Aorta (tissue), 5 donors: ENCODE results near the gene TECTA. TPM values are rescaled to one million over a fixed set of nuclear protein-coding genes. Genes with fewer than 3 reads are reported as not detected.

Source experiments
- ATAC-seq: fragments of 200-7000 bp; cut with Tn5 transposase; one replicate; pipeline ENCODE4 v1.9.1; 2022; ENCODE audit warnings: moderate library complexity; ENCODE audit not compliant: low FRiP score
- DNase-seq, 2 donors: peaks; one replicate each; pipeline ENCODE4 v3.0.0-alpha.2; 2020
- H3K27ac ChIP-seq, 2 donors: one replicate each; pipeline ENCODE4 v1.5.1; 2013; ENCODE audit warnings: low read length in 2 of 2, mild to moderate bottlenecking in 2 of 2, moderate library complexity in 2 of 2, control low read depth in 1 of 2, inconsistent platforms in 1 of 2, low read depth in 1 of 2
- H3K27me3 ChIP-seq, 2 donors: one replicate each; pipeline ENCODE4 v1.6.1; 2013; ENCODE audit warnings: control low read depth in 1 of 2, low read length in 1 of 2, mild to moderate bottlenecking in 1 of 2, moderate library complexity in 1 of 2; ENCODE audit not compliant: insufficient read depth in 2 of 2, control insufficient read depth in 1 of 2
- H3K36me3 ChIP-seq, 2 donors: one replicate each; pipeline ENCODE4 v1.6.1; 2013; ENCODE audit warnings: control low read depth in 1 of 2, low read length in 1 of 2, mild to moderate bottlenecking in 1 of 2; ENCODE audit not compliant: insufficient read depth in 2 of 2, control insufficient read depth in 1 of 2
- H3K4me1 ChIP-seq, 2 donors: one replicate each; pipeline ENCODE4 v1.6.1; 2013; ENCODE audit warnings: low read length in 2 of 2, control low read depth in 1 of 2, mild to moderate bottlenecking in 1 of 2, moderate library complexity in 1 of 2; ENCODE audit not compliant: insufficient read depth in 2 of 2, control insufficient read depth in 1 of 2
- H3K4me3 ChIP-seq, 2 donors: one replicate each; pipeline ENCODE4 v1.5.1; 2013; ENCODE audit warnings: low read length in 2 of 2, control low read depth in 1 of 2, mild to moderate bottlenecking in 1 of 2
- H3K9me3 ChIP-seq: one replicate; pipeline ENCODE4 v1.6.1; 2013; ENCODE audit warnings: mild to moderate bottlenecking, low read length; ENCODE audit not compliant: control insufficient read depth
- WGBS, 2 donors: extraction: QIAGEN DNeasy Blood & Tissue Kit; methylation state at CpG; one replicate each; pipeline ENCODE4 v1.1.7; 2013; 5-methylcytosine and 5-hydroxymethylcytosine counted together
- intact Hi-C, 2 donors: fragments of 100-400 bp; cut with DNase I; formaldehyde crosslinking; loops; one replicate each; pipeline versions ENCODE4 v1.14.2 to v1.15.0; 2022
- polyA plus RNA-seq, 2 donors: library from polyadenylated mRNA; stranded (reverse); fragments of 200-250 nt; gene quantifications; one replicate each; pipeline ENCODE4 v1.2.3, GENCODE V29; 2013
- total RNA-seq, 2 donors: library from RNA; stranded (reverse); fragmentation: NEBNext Ultra II Directional; extraction: Animal tissue kit (Norgen Biotek cat#: 25700); gene quantifications; one replicate each; pipeline ENCODE4 v1.2.1, GENCODE V29; 2021
- donor health status: healthy with polysubstance abuse.
- donor health status: Bipolar disorder and iron deficiency.
- donor health status: DM: no; HTN: no; CAD: no.
- donor health status: DM: no; HTN: no; CAD: no.
- donor health status: DM: yes; HTN: yes; CAD: no.

The TECTA gene
- total and polyA plus RNA-seq, 4 donors = 0.63 to 0.95 (median 0.75) TPM; not detected in 1

DNA sequence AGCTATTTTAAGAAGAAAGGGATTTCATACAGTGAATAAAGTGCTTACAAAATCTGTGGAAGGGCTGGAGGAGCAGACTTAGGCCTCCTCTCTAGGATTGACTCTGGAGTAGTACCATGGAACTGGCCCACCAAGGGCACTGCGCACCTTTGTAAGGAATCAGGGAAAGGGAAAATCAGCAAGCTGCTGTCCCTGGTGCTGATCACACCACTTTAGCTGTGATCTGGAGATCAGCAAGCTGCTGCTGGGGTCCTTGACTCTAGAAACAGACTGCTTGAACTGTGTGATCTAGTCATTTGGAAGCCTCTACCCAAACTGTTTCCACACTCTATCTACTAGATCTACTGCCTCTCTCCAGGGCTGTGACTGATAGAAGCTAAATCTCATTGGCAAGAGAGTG, 18.4 kb upstream of the TECTA start:
- no peaks in the 10 kb centered on the region for H3K27me3 ChIP-seq
- 79 to 86% methylated on average over 1 of the region's 1 CpG for WGBS, 2 donors
- H3K36me3 ChIP-seq = peaks cover 0 to 4% of the 10 kb centered on the region in 2 donors
- H3K4me1 ChIP-seq = no peaks in the 10 kb centered on the region
- H3K9me3 ChIP-seq = no peaks in the 10 kb centered on the region
- H3K27ac ChIP-seq = no peak overlapping the region
- ATAC-seq = no peak
- no peak overlapping the region for H3K4me3 ChIP-seq
- intact Hi-C loops = no loop called here
- DNase-seq = no peak

DNA sequence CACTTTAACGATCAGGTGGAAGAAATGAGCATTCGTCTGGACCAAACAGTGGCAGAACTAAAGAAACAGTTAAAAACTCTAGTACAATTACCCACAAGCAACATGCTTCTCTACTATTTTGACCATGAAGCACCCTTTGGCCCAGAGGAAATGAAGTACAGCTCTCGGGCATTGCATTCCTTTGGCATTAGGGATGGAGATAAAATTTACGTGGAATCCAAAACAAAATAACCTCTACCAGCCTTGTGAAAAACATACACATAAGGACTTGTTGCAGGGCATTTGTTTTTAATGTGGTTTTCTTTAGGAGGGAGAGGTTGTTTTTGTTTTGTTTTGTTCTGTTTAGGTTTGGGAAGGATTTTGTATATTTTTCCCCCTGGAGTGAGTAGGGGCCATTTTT, 14.2 kb upstream of the TECTA start:
- Histone ChIP-seq H3K4me3 (no peak overlapping the region), H3K36me3 (peaks cover 0 to 2% of the 10 kb centered on the region in 2 donors), H3K27ac (no peak overlapping the region), H3K4me1 (no peaks in the 10 kb centered on the region), H3K9me3 (no peaks in the 10 kb centered on the region), H3K27me3 (no peaks in the 10 kb centered on the region)
- intact Hi-C loops = no loop called here
- DNase-seq = no peak
- 41 to 43% methylated on average over 4 of the region's 4 CpGs for WGBS, 2 donors
- ATAC-seq = no peak

DNA sequence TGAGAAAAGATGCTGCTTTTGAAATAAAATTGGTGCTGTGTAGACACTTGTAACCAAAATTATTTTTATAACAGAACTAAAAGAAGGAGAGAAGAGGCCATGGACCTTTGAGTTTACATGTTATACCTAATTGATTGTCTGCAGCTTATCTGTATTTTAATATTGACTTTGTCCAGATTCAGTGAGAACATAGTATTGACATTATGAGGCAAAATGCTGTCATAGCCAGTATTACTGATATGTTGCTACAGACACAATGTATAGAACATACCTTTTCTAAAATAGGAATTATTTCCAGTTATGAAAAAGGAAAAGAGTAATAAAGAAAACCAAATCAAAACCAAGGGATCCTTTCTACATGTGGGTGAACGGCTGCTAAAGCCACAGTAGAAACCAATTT, 11.5 kb upstream of the TECTA start:
- H3K9me3 ChIP-seq = no peaks in the 10 kb centered on the region
- 94 to 98% methylated on average over 1 of the region's 1 CpG for WGBS, 2 donors
- H3K4me1 ChIP-seq = no peaks in the 10 kb centered on the region
- no peak for DNase-seq
- intact Hi-C loops = no loop called here
- ATAC-seq = no peak
- no peaks in the 10 kb centered on the region for H3K27me3 ChIP-seq
- no peak overlapping the region for H3K4me3 ChIP-seq
- H3K36me3 ChIP-seq = peaks cover 0 to 2% of the 10 kb centered on the region in 2 donors
- H3K27ac ChIP-seq = no peak overlapping the region

DNA sequence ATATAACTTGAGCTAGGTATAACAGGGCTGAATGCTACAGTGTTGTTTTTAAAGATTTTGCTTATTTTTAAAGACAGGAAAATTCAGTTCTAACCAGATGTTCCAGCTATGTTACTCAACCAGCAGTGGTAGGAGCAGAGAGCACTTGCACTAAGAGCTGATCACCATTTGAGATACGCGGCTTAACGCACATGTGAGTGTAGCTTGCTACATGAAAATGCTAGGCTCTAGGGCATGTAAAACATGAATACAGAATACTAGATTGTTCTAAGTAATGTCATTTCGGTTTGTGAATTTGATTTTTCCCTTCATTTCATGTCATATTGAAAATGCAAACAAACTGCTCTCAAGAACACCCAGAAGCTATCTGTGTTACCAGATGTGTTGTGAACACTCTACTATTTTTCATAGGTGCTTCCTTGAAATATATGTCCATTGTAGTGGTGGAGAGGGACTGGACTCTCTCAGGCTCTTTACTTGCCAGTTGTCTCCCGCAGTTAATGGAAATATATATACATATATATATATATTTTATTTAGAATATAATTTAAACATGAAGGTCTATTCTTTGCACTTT, 10.8 kb upstream of the TECTA start:
- peaks cover 0 to 2% of the 10 kb centered on the region in 2 donors for H3K36me3 ChIP-seq
- no peak overlapping the region for H3K27ac ChIP-seq
- no peak overlapping the region for H3K4me3 ChIP-seq
- H3K27me3 ChIP-seq = no peaks in the 10 kb centered on the region
- H3K9me3 ChIP-seq = no peaks in the 10 kb centered on the region
- no peak for ATAC-seq
- intact Hi-C loops = no loop called here
- no peaks in the 10 kb centered on the region for H3K4me1 ChIP-seq
- no peak for DNase-seq
- 95 to 98% methylated on average over 5 of the region's 5 CpGs for WGBS, 2 donors

DNA sequence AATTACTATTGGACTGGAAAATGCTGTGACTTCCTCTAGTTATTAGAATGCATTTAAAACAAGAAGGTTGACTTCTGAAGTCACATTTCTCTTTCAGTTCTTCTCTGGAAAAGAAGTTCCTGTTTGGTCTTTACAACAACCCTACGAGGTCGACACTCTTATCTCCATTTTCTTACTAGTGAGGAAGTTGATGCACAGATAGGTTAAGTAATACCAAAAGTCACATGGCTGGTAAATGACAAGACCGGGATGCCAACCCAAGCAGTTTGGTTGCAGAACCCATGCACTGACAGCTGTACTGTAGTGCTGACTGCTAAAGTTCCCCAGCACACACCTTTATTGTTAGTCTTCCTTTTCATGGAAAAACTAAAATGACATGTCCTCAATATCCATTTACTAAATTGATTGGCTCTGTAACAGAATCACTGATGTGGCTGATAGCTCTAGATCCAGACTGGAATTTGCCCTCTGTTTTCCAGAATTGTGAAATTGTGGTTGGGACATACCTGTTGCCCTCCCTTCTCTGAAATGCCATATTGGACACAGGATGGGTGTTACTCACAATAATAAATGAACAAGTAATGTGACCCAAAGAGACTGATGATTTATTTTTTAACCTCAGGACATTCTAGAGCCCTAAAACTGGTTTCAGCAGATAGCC, 9.4 kb upstream of the TECTA start:
- no peak for ATAC-seq
- intact Hi-C loops = no loop called here

DNA sequence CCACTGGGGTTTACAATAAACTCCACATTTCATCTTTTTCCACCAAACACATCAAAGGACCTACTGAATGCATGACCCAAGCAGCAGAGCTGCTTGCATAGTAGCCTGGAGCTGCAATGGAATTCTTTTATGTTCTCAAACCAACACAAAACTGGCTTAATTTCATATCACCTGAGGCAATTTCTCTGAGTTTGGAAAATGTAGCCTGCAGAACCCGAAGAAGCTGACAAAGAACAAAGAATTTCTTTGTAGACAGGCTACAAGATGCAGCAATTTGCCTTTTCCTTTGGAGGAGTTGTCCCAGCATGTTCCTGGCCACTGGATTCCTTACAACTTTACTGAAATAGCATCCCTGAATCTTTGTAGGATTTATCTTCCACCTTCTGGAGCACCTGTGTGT, 5.5 kb upstream of the TECTA start:
- WGBS, 2 donors = 84 to 94% methylated on average over 1 of the region's 1 CpG
- H3K27me3 ChIP-seq = no peaks in the 10 kb centered on the region
- no peak overlapping the region for H3K4me3 ChIP-seq
- H3K4me1 ChIP-seq = peaks cover 0 to 2% of the 10 kb centered on the region in 2 donors
- no peak for ATAC-seq
- H3K27ac ChIP-seq = no peak overlapping the region
- intact Hi-C loops = no loop called here
- H3K36me3 ChIP-seq = no peaks in the 10 kb centered on the region
- H3K9me3 ChIP-seq = no peaks in the 10 kb centered on the region
- DNase-seq = no peak

More for the DNA sequence above, 9.4 kb upstream of the TECTA start:
- no peak overlapping the region for H3K4me3 ChIP-seq
- peaks cover 0 to 2% of the 10 kb centered on the region in 2 donors for H3K36me3 ChIP-seq
- DNase-seq = peak in 1 of 2 donors; percentile 48
- no peaks in the 10 kb centered on the region for H3K27me3 ChIP-seq
- no peak overlapping the region for H3K27ac ChIP-seq
- no peaks in the 10 kb centered on the region for H3K9me3 ChIP-seq
- H3K4me1 ChIP-seq = no peaks in the 10 kb centered on the region
- WGBS, 2 donors = 84 to 91% methylated on average over 3 of the region's 3 CpGs

DNA sequence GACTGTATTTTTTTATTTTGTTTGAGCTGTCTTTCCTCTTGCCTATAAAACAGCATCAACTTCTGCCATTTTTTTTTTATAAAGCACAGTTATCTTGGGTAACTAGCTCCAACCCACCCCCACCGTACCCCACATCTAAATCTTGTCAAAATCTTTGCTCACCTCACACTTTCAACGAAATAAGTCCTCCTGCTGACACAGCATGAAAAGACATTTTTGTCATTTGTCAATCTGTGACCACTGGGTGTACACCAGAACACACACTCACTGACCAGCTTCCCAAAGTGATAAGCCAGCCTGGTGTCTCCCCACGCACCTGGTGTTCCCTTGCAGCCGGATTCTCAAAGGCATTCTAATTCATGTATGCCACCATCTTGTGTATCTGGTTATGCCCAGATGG, 1.7 kb upstream of the TECTA start:
- H3K36me3 ChIP-seq = peaks cover 0 to 1% of the 10 kb centered on the region in 2 donors
- H3K4me1 ChIP-seq = peaks cover 0 to 2% of the 10 kb centered on the region in 2 donors
- no peak overlapping the region for H3K27ac ChIP-seq
- 84 to 89% methylated on average over 4 of the region's 4 CpGs for whole genome bisulfite sequencing, 2 donors
- H3K27me3 ChIP-seq = no peaks in the 10 kb centered on the region
- H3K9me3 ChIP-seq = no peaks in the 10 kb centered on the region
- intact Hi-C loops = no loop called here
- no peak overlapping the region for H3K4me3 ChIP-seq
- no peak for ATAC-seq
- no peak for DNase-seq

DNA sequence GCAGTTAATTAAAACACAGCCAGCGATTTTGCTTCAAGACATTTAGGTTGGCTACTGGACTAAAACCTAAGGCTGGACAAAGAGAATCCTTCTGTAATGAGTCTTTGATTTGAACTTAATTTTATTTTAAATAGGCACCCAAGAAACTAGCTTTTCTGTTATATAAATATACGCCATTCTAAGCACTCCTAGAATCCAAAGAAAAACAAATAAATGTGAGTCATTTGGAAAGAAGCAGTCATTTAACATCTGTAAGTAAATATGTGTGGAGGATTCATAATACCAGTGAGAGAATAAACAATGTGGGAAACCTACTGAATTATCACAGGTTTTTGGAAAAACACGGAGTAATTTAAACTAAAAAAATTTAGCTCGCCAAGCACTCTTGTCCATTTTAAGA, 1.2 kb upstream of the TECTA start:
- ATAC-seq (no peak), DNase-seq (no peak)
- Histone ChIP-seq H3K9me3 (no peaks in the 10 kb centered on the region), H3K27ac (no peak overlapping the region), H3K36me3 (peaks cover 0 to 2% of the 10 kb centered on the region in 2 donors), H3K4me1 (peaks cover 0 to 2% of the 10 kb centered on the region in 2 donors), H3K4me3 (no peak overlapping the region), H3K27me3 (no peaks in the 10 kb centered on the region)
- intact Hi-C loops = loop anchor here in 1 of 2 donors (10.0 kb wide), 1 partner anchor 585 kb away; the partner anchor contains the start of gene GRIK4
- WGBS, 2 donors = 48 to 55% methylated on average over 4 of the region's 4 CpGs

DNA sequence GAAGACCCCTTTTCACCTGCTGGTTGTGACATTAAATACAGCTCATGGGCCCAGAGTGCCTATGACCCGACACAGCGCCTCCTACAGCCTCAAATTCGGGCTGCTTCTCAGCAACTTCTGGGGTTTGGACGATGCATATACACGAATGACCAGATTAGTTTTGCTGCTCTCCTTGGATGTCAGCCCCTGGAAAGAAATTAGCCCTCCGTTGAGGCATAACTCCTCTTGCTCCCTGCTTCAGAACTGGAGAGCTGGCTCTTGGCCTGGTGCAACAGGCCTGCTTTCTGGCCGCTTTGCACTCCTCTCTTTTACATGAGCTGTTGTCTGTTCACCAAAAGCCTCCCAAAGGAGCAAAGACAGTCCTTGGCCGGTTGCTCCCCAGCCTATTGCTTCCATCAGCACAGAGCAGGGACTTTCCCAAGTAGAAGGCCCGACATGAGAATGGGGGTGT, 3.3 kb downstream of the TECTA start:
- no peak overlapping the region for H3K4me3 ChIP-seq
- 89 to 90% methylated on average over 9 of the region's 9 CpGs for WGBS, 2 donors
- H3K36me3 ChIP-seq = peaks cover 0 to 2% of the 10 kb centered on the region in 2 donors
- DNase-seq (no peak), ATAC-seq (peak; percentile 64)
- H3K4me1 ChIP-seq = peaks cover 0 to 2% of the 10 kb centered on the region in 2 donors
- no peaks in the 10 kb centered on the region for H3K9me3 ChIP-seq
- H3K27me3 ChIP-seq = no peaks in the 10 kb centered on the region
- intact Hi-C loops = loop anchor here in 1 of 2 donors (10.0 kb wide), 1 partner anchor 590 kb away; the partner anchor contains the start of gene GRIK4
- no peak overlapping the region for H3K27ac ChIP-seq
